H1 (cell line): ENCODE data around the gene AHRR. TPM values are rescaled to one million over a fixed set of nuclear protein-coding genes. Genes with fewer than 3 reads are reported as not detected.

Experiments used
- CTCF ChIA-PET: fragments of 300-600 bp; sonication (Branson Sonifier 250); formaldehyde crosslinking; loops from one replicate; lab custom pipeline; 2021; ENCODE audit not compliant: partially characterized antibody; lab: Charles Lee
- POLR2A ChIA-PET: fragments of 300-600 bp; sonication (Branson Sonifier 250); formaldehyde crosslinking; loops from one replicate; lab custom pipeline; 2021; ENCODE audit warnings: inconsistent platforms; ENCODE audit not compliant: partially characterized antibody; lab: Charles Lee
- DNase-seq, 2 experiments: peaks; one replicate each; pipeline versions ENCODE4 v3.0.0 to v3.0.0-alpha.2; 2010 to 2022; ENCODE audit warnings: low spot score in 2 of 2, low read depth in 1 of 2, mixed read lengths in 1 of 2
- FAIRE-seq: peaks from 2 replicates; lab custom pipeline; 2011; peaks lifted over from hg19 to GRCh38; lab: Jason Lieb, UNC
- H2AFZ ChIP-seq: 2 replicates; pipeline ENCODE4 v1.8.1; 2012; ENCODE audit warnings: low read length, inconsistent platforms
- H2AK5ac ChIP-seq: 2 replicates; pipeline ENCODE4 v1.6.1; 2013; ENCODE audit warnings: low read depth, low read length
- H2BK120ac ChIP-seq: replicated peaks from 2 replicates; pipeline ENCODE3; 2013; ENCODE audit warnings: low read depth, low read length, inconsistent platforms
- H2BK12ac ChIP-seq: 2 replicates; pipeline ENCODE4 v1.6.1; 2013; ENCODE audit warnings: low read depth, low read length
- H2BK15ac ChIP-seq: 2 replicates; pipeline ENCODE4 v1.6.1; 2013; ENCODE audit warnings: low read length
- H2BK20ac ChIP-seq: 2 replicates; pipeline ENCODE4 v1.6.1; 2013; ENCODE audit warnings: low read length
- H2BK5ac ChIP-seq: 2 replicates; pipeline ENCODE4 v1.6.1; 2013; ENCODE audit warnings: low read depth, low read length
- H3K14ac ChIP-seq: 2 replicates; pipeline ENCODE4 v1.6.1; 2013; ENCODE audit warnings: inconsistent platforms; ENCODE audit not compliant: insufficient read length
- H3K18ac ChIP-seq: 2 replicates; pipeline ENCODE4 v1.6.1; 2013; ENCODE audit warnings: low read length; ENCODE audit errors: extremely low read depth
- H3K23ac ChIP-seq: 2 replicates; pipeline ENCODE4 v1.6.1; 2013; ENCODE audit warnings: inconsistent platforms; ENCODE audit not compliant: insufficient read length
- H3K23me2 ChIP-seq: 2 replicates; pipeline ENCODE4 v1.6.1; 2013; ENCODE audit warnings: low read depth, low read length
- H3K27ac ChIP-seq: 2 replicates; pipeline ENCODE4 v1.6.1; 2011; ENCODE audit warnings: low read depth, low read length, inconsistent platforms
- H3K27me3 ChIP-seq, 4 experiments: replicated peaks in 1 of 4; 1 replicate in 1 of 4; 2 replicates in 3 of 4; pipeline versions ENCODE4 v1.6.1 to v1.8.1; 2011 to 2013; ENCODE audit warnings: low read length in 3 of 4, mild to moderate bottlenecking in 3 of 4, inconsistent platforms in 2 of 4, mixed read lengths in 2 of 4, moderate library complexity in 1 of 4; ENCODE audit not compliant: control insufficient read depth in 3 of 4, insufficient read depth in 3 of 4; ENCODE audit errors: extremely low read depth in 1 of 4
- H3K36me3 ChIP-seq, 4 experiments: 2 replicates each; pipeline versions ENCODE4 v1.6.1 to v1.8.1; 2011 to 2013; ENCODE audit warnings: mild to moderate bottlenecking in 4 of 4, low read length in 3 of 4, moderate library complexity in 2 of 4, control low read depth in 1 of 4, inconsistent platforms in 1 of 4; ENCODE audit not compliant: insufficient read depth in 4 of 4, control insufficient read depth in 2 of 4
- H3K4ac ChIP-seq: replicated peaks from 2 replicates; pipeline ENCODE3; 2013; ENCODE audit warnings: low read length, low read depth, mixed read lengths, inconsistent platforms; ENCODE audit not compliant: insufficient read length
- H3K4me1 ChIP-seq, 4 experiments: replicated peaks in 1 of 4; 1 replicate in 1 of 4; 2 replicates in 3 of 4; pipeline versions ENCODE4 v1.6.1 to v1.8.1; 2011 to 2013; ENCODE audit warnings: low read length in 3 of 4, inconsistent platforms in 2 of 4, mixed read lengths in 1 of 4; ENCODE audit not compliant: insufficient read depth in 4 of 4, control insufficient read depth in 3 of 4
- H3K4me2 ChIP-seq, 2 experiments: 2 replicates each; pipeline versions ENCODE4 v1.6.1 to v1.8.1; 2011 to 2013; ENCODE audit warnings: low read depth in 2 of 2, low read length in 2 of 2, control low read depth in 1 of 2, inconsistent platforms in 1 of 2, mild to moderate bottlenecking in 1 of 2; ENCODE audit not compliant: insufficient read depth in 1 of 2
- H3K4me3 ChIP-seq, 4 experiments: fragments of 200-600, 300-600 bp in 1 of 4; sonication (generic), shearing (Covaris generic), sonication (Bioruptor Twin) in 1 of 4; 2 replicates each; pipeline versions ENCODE4 v1.5.1 to v1.8.1; 2011 to 2016; ENCODE audit warnings: low read length in 4 of 4, low read depth in 3 of 4, control low read depth in 2 of 4, inconsistent platforms in 2 of 4, mild to moderate bottlenecking in 2 of 4, mixed read lengths in 1 of 4, moderate library complexity in 1 of 4; ENCODE audit not compliant: insufficient read depth in 2 of 4; ENCODE audit errors: extremely low read depth in 1 of 4
- H3K56ac ChIP-seq: replicated peaks from 2 replicates; pipeline ENCODE3; 2013; ENCODE audit warnings: low read depth, mild to moderate bottlenecking, mixed read lengths, low read length, inconsistent platforms; ENCODE audit not compliant: insufficient read length
- H3K79me1 ChIP-seq: 2 replicates; pipeline ENCODE4 v1.6.1; 2013; ENCODE audit warnings: low read depth, low read length, control low read depth
- H3K79me2 ChIP-seq, 2 experiments: 2 replicates each; pipeline versions ENCODE4 v1.6.1 to v1.8.1; 2012 to 2013; ENCODE audit warnings: low read length in 2 of 2, mild to moderate bottlenecking in 2 of 2, inconsistent platforms in 1 of 2; ENCODE audit not compliant: insufficient read depth in 2 of 2, control insufficient read depth in 1 of 2
- H3K9ac ChIP-seq, 4 experiments: replicated peaks in 1 of 4; 1 replicate in 1 of 4; 2 replicates in 3 of 4; pipeline versions ENCODE4 v1.6.1 to v1.8.1; 2011 to 2013; ENCODE audit warnings: low read depth in 3 of 4, low read length in 3 of 4, control low read depth in 2 of 4, mild to moderate bottlenecking in 2 of 4, moderate library complexity in 2 of 4, inconsistent platforms in 1 of 4; ENCODE audit errors: extremely low read depth in 1 of 4
- H3K9me3 ChIP-seq, 2 experiments: 2 replicates each; pipeline versions ENCODE4 v1.6.1 to v1.8.1; 2012 to 2013; ENCODE audit warnings: mild to moderate bottlenecking in 2 of 2, moderate library complexity in 2 of 2, control low read depth in 1 of 2, inconsistent platforms in 1 of 2, low read depth in 1 of 2, low read length in 1 of 2, mixed read lengths in 1 of 2; ENCODE audit not compliant: insufficient read depth in 2 of 2
- H4K20me1 ChIP-seq, 2 experiments: replicated peaks in 1 of 2; 2 replicates each; pipeline versions ENCODE3 to v1.8.1; 2011 to 2013; ENCODE audit warnings: inconsistent platforms in 2 of 2, low read length in 2 of 2, mild to moderate bottlenecking in 1 of 2; ENCODE audit not compliant: insufficient read depth in 2 of 2, control insufficient read depth in 1 of 2
- H4K5ac ChIP-seq: 2 replicates; pipeline ENCODE4 v1.6.1; 2013; ENCODE audit warnings: low read length, low read depth, mixed read lengths, inconsistent platforms; ENCODE audit not compliant: insufficient read length
- H4K8ac ChIP-seq: 2 replicates; pipeline ENCODE4 v1.8.0; 2013; ENCODE audit warnings: mild to moderate bottlenecking, moderate library complexity, low read length, inconsistent platforms; ENCODE audit not compliant: insufficient read depth; ENCODE audit errors: extremely low read depth
- H4K91ac ChIP-seq: replicated peaks from 2 replicates; pipeline ENCODE3; 2013; ENCODE audit warnings: low read length, mixed read lengths, inconsistent platforms; ENCODE audit not compliant: insufficient read length
- HDAC6 ChIP-seq: IDR thresholded peaks from one replicate; pipeline ENCODE4 v1.7.1; 2012; ENCODE audit warnings: low read depth, mild to moderate bottlenecking, inconsistent platforms, low read length, moderate library complexity
- KDM1A ChIP-seq: fragments of 200-600, 300-600 bp; sonication (generic); IDR thresholded peaks from 2 replicates; pipeline ENCODE4 v1.7.1; 2016; ENCODE audit warnings: mild to moderate bottlenecking, low read length, borderline replicate concordance
- KDM4A ChIP-seq: IDR thresholded peaks from one replicate; pipeline ENCODE4 v1.7.1; 2012; ENCODE audit warnings: low read depth, mild to moderate bottlenecking, moderate library complexity, low read length, inconsistent platforms; ENCODE audit not compliant: severe bottlenecking
- POLR2A ChIP-seq, 2 experiments: IDR thresholded peaks; 1 replicate in 1 of 2; 2 replicates in 1 of 2; pipeline ENCODE4 v1.6.1; 2011; ENCODE audit warnings: low read depth in 2 of 2, low read length in 2 of 2, mild to moderate bottlenecking in 2 of 2; ENCODE audit errors: control extremely low read depth in 1 of 2
- RXRA ChIP-seq: IDR thresholded peaks from 2 replicates; pipeline ENCODE4 v1.6.1; 2011; ENCODE audit warnings: low read depth, mild to moderate bottlenecking, low read length, moderate library complexity; ENCODE audit not compliant: insufficient read depth
- SIRT6 ChIP-seq: IDR thresholded peaks from one replicate; pipeline ENCODE4 v1.7.1; 2012; ENCODE audit warnings: low read length, inconsistent platforms
- SUZ12 ChIP-seq: fragments of 200-600 bp; sonication (generic); IDR thresholded peaks from 2 replicates; pipeline ENCODE4 v1.6.1; 2012; ENCODE audit warnings: mild to moderate bottlenecking, inconsistent platforms, low read length, moderate library complexity, mixed read lengths
- TAF7 ChIP-seq: optimal IDR thresholded peaks from 2 replicates; pipeline ENCODE3; 2011; ENCODE audit warnings: low read depth, mild to moderate bottlenecking, inconsistent platforms, low read length, moderate library complexity, borderline replicate concordance
- TCF12 ChIP-seq: IDR thresholded peaks from 2 replicates; pipeline ENCODE4 v1.6.1; 2011; ENCODE audit warnings: low read depth, mild to moderate bottlenecking, low read length
- WGBS, 2 experiments: shearing (Covaris generic) in 1 of 2; methylation state at CpG; one replicate each; pipeline versions ENCODE4 v1.1.6 to v1.1.7; 2013 to 2015; ENCODE audit warnings: low lambda C conversion rate in 2 of 2, mixed read lengths in 2 of 2, inconsistent platforms in 1 of 2, low coverage in 1 of 2, missing lambda C conversion rate in 1 of 2; ENCODE audit not compliant: insufficient replicate concordance in 2 of 2, insufficient coverage in 1 of 2, insufficient read length in 1 of 2; ENCODE audit errors: extremely low coverage in 1 of 2, missing lambda C conversion rate in 1 of 2; 5-methylcytosine and 5-hydroxymethylcytosine counted together
- polyA plus RNA-seq, 7 experiments: library from polyadenylated mRNA; depleted of rRNA in 3 of 7; stranded (reverse) in 5 of 7; unstranded in 2 of 7; fragments of >200 nt in 5 of 7; fragments of 200-250 nt in 2 of 7; gene quantifications; 1 replicate in 5 of 7; 2 replicates in 1 of 7; 4 replicates in 1 of 7; pipeline versions ENCODE4 v1.2.1 to v1.2.3, GENCODE V29; 2011 to 2013; ENCODE audit warnings: missing spikeins in 2 of 7, mixed read lengths in 2 of 7
- total RNA-seq: library from RNA; stranded (reverse); fragmentation: NEBNext Ultra II Directional; extraction: Animal tissue kit (Norgen Biotek cat#: 25700); gene quantifications from 2 replicates; pipeline ENCODE4 v1.2.1, GENCODE V29; 2021

Gene AHRR
- total and polyA plus RNA-seq, 2 of the 8 experiments (the other 6 are each of a cell fraction or from before 2014, with no cell fraction given), result 0.41 to 0.80 TPM

- Histone ChIP-seq H3K27me3 (peaks cover 0 to 4% (median 0%) of the 10 kb centered on the region in 4 experiments; a peak in 2 of 7 replicates), H4K8ac (no peak overlapping the region), H3K27ac (no peak overlapping the region), H3K23ac (no peak overlapping the region)
- TF ChIP-seq HDAC6, result no peak
- TF ChIP-seq POLR2A (IDR thresholded peaks at IDR 0.05; ENCODE audit: control extremely low read depth in 1 of 2, low read depth in 2 of 2, low read length in 2 of 2), result no peak
- TF ChIP-seq TCF12, result no peak
- TF ChIP-seq SIRT6, result no peak
- TF ChIP-seq SUZ12, result no peak
- TF ChIP-seq TAF7, result no peak
- no peak for TF ChIP-seq KDM1A
- no peak for TF ChIP-seq RXRA
- no peak for TF ChIP-seq KDM4A
- TF ChIP-seq, all 59 proteins: peak for 0
- Histone ChIP-seq H2BK5ac (no peak overlapping the region), H4K91ac (no peak overlapping the region), H2AK5ac (no peak overlapping the region), H4K5ac (no peak overlapping the region), H3K4me1 (peaks cover 0 to 3% (median 2%) of the 10 kb centered on the region in 4 experiments; a peak in 4 of 7 replicates), H3K79me1 (peaks cover 5% of the 10 kb centered on the region; the same call in 1 of the 2 replicates), H3K4me3 (no peak overlapping the region), H2AFZ (no peak overlapping the region), H2BK20ac (no peak overlapping the region), H3K23me2 (peaks cover 1% of the 10 kb centered on the region; the same call in 1 of the 2 replicates), H3K14ac (no peak overlapping the region), H3K79me2 (peaks cover 0 to 2% of the 10 kb centered on the region in 2 experiments; a peak in 1 of 4 replicates), H3K36me3 (peaks cover 15 to 46% (median 28%) of the 10 kb centered on the region in 4 experiments), H2BK12ac (no peak overlapping the region), H3K4me2 (no peak overlapping the region), H3K56ac (no peak overlapping the region), H2BK15ac (no peak overlapping the region), H2BK120ac (no peak overlapping the region), H3K9ac (no peak overlapping the region), H4K20me1 (peaks cover 2 to 13% of the 10 kb centered on the region in 2 experiments), H3K9me3 (peaks cover 0 to 6% of the 10 kb centered on the region in 2 experiments; a peak in 2 of 4 replicates), H3K4ac (no peak overlapping the region), H3K18ac (no peak overlapping the region)
- ChIA-PET POLR2A (interaction anchor here (0.5 to 1.3 kb wide), 2 partner anchors 16 to 281 kb away, joined by 3 read pairs; no protein-coding TSS in a partner anchor), CTCF (interaction anchor here (0.6 to 1.8 kb wide), 12 partner anchors 9 to 174 kb away, joined by 3 to 5 read pairs (median 3); no protein-coding TSS in a partner anchor)
- WGBS, 2 experiments, result 93% methylated on average over 12 of the region's 12 CpGs; no CpG with 5 or more reads in 1 of the 2 experiments
- DNase-seq (no peak), FAIRE-seq (no peak)
These were observed 127.2 kb downstream of the AHRR start for GRCh38 chr5:448766-449090.
